HEK293 (cell line): ENCODE results near the gene NSUN3.

Experiments used
- AEBP2 ChIP-seq: fragments of 450-650 bp; formaldehyde crosslinking; IDR thresholded peaks from 2 replicates; pipeline ENCODE4 v1.5.1; 2016; ENCODE audit warnings: missing biosample characterization, missing genetic modification characterization, borderline replicate concordance
- BCL6B ChIP-seq: fragments of 450-650 bp; formaldehyde crosslinking; IDR thresholded peaks from 2 replicates; pipeline ENCODE4 v1.5.1; 2017; ENCODE audit warnings: missing biosample characterization, missing genetic modification characterization
- GLI4 ChIP-seq: fragments of 450-650 bp; formaldehyde crosslinking; IDR thresholded peaks from 2 replicates; pipeline ENCODE4 v1.5.1; 2016; ENCODE audit warnings: missing biosample characterization, missing genetic modification characterization
- MZF1 ChIP-seq: fragments of 450-650 bp; formaldehyde crosslinking; IDR thresholded peaks from 2 replicates; pipeline ENCODE4 v1.5.1; 2017; ENCODE audit warnings: missing biosample characterization, missing genetic modification characterization, borderline replicate concordance
- PRDM4 ChIP-seq: fragments of 450-650 bp; formaldehyde crosslinking; IDR thresholded peaks from 2 replicates; pipeline ENCODE4 v1.5.1; 2017; ENCODE audit warnings: missing biosample characterization, missing genetic modification characterization
- RBAK ChIP-seq: fragments of 450-650 bp; formaldehyde crosslinking; IDR thresholded peaks from 2 replicates; pipeline ENCODE4 v1.5.1; 2016; ENCODE audit warnings: missing biosample characterization, missing genetic modification characterization
- SALL2 ChIP-seq: fragments of 450-650 bp; formaldehyde crosslinking; IDR thresholded peaks from 2 replicates; pipeline ENCODE4 v1.5.0; 2017; ENCODE audit warnings: missing biosample characterization, mild to moderate bottlenecking, missing genetic modification characterization, borderline replicate concordance
- TCF7L2 ChIP-seq: IDR thresholded peaks from 2 replicates; pipeline ENCODE4 v1.6.1; 2011; ENCODE audit warnings: low read depth, mild to moderate bottlenecking, inconsistent platforms, low read length, moderate library complexity, borderline replicate concordance
- TRIM28 ChIP-seq: IDR thresholded peaks from 2 replicates; pipeline ENCODE4 v1.6.1; 2011; ENCODE audit warnings: low read length, control low read depth, borderline replicate concordance
- ZBTB17 ChIP-seq: fragments of 450-650 bp; formaldehyde crosslinking; IDR thresholded peaks from 2 replicates; pipeline ENCODE4 v1.5.1; 2016; ENCODE audit warnings: missing biosample characterization, missing genetic modification characterization
- ZFP37 ChIP-seq: fragments of 450-650 bp; formaldehyde crosslinking; IDR thresholded peaks from 2 replicates; pipeline ENCODE4 v1.5.1; 2016; ENCODE audit warnings: missing biosample characterization, missing genetic modification characterization
- ZNF157 ChIP-seq: fragments of 450-650 bp; formaldehyde crosslinking; IDR thresholded peaks from 2 replicates; pipeline ENCODE4 v1.5.1; 2016; ENCODE audit warnings: missing biosample characterization, missing genetic modification characterization
- ZNF174 ChIP-seq: fragments of 450-650 bp; formaldehyde crosslinking; IDR thresholded peaks from 2 replicates; pipeline ENCODE4 v1.5.0; 2017; ENCODE audit warnings: missing biosample characterization, mild to moderate bottlenecking, missing genetic modification characterization
- ZNF202 ChIP-seq: fragments of 450-650 bp; formaldehyde crosslinking; IDR thresholded peaks from 2 replicates; pipeline ENCODE4 v1.5.1; 2016; ENCODE audit warnings: missing biosample characterization, missing genetic modification characterization, borderline replicate concordance
- ZNF214 ChIP-seq: fragments of 450-650 bp; formaldehyde crosslinking; IDR thresholded peaks from 2 replicates; pipeline ENCODE4 v1.5.1; 2017; ENCODE audit warnings: missing biosample characterization, mild to moderate bottlenecking, missing genetic modification characterization, borderline replicate concordance
- ZNF221 ChIP-seq: fragments of 450-650 bp; formaldehyde crosslinking; IDR thresholded peaks from 2 replicates; pipeline ENCODE4 v1.5.1; 2017; ENCODE audit warnings: missing biosample characterization, missing genetic modification characterization, borderline replicate concordance
- ZNF239 ChIP-seq: fragments of 450-650 bp; formaldehyde crosslinking; IDR thresholded peaks from 2 replicates; pipeline ENCODE4 v1.5.1; 2016; ENCODE audit warnings: missing biosample characterization, missing genetic modification characterization
- ZNF394 ChIP-seq: fragments of 450-650 bp; formaldehyde crosslinking; IDR thresholded peaks from 2 replicates; pipeline ENCODE4 v1.5.1; 2016; ENCODE audit warnings: missing biosample characterization, missing genetic modification characterization, mild to moderate bottlenecking, moderate library complexity, borderline replicate concordance
- ZNF510 ChIP-seq: fragments of 450-650 bp; formaldehyde crosslinking; IDR thresholded peaks from 2 replicates; pipeline ENCODE4 v1.5.1; 2018; ENCODE audit warnings: mild to moderate bottlenecking, missing genetic modification characterization, missing biosample characterization; ENCODE audit not compliant: insufficient replicate concordance
- ZNF513 ChIP-seq: fragments of 450-650 bp; IDR thresholded peaks from 2 replicates; pipeline ENCODE4 v1.5.1; 2018; ENCODE audit warnings: missing biosample characterization, missing genetic modification characterization
- ZNF514 ChIP-seq: fragments of 450-650 bp; formaldehyde crosslinking; IDR thresholded peaks from 2 replicates; pipeline ENCODE4 v1.5.1; 2016; ENCODE audit warnings: missing biosample characterization, missing genetic modification characterization
- ZNF585B ChIP-seq: fragments of 450-650 bp; formaldehyde crosslinking; IDR thresholded peaks from 2 replicates; pipeline ENCODE4 v1.5.1; 2016; ENCODE audit warnings: missing biosample characterization, missing genetic modification characterization
- ZNF626 ChIP-seq: fragments of 450-650 bp; sonication (Bioruptor Pico); formaldehyde crosslinking; IDR thresholded peaks from 2 replicates; pipeline ENCODE4 v1.5.1; 2018; ENCODE audit warnings: missing biosample characterization, missing genetic modification characterization, inconsistent platforms
- ZNF645 ChIP-seq: fragments of 450-650 bp; formaldehyde crosslinking; IDR thresholded peaks from 2 replicates; pipeline ENCODE4; 2016; ENCODE audit warnings: missing biosample characterization, missing genetic modification characterization
- ZNF654 ChIP-seq: fragments of 450-650 bp; formaldehyde crosslinking; IDR thresholded peaks from 2 replicates; pipeline ENCODE4 v1.5.1; 2016; ENCODE audit warnings: low read depth, missing biosample characterization, missing genetic modification characterization
- ZNF692 ChIP-seq: fragments of 450-650 bp; formaldehyde crosslinking; IDR thresholded peaks from 2 replicates; pipeline ENCODE4 v1.5.1; 2016; ENCODE audit warnings: missing biosample characterization, missing genetic modification characterization
- ZNF768 ChIP-seq: fragments of 450-650 bp; formaldehyde crosslinking; IDR thresholded peaks from 2 replicates; pipeline ENCODE4 v1.5.1; 2018; ENCODE audit warnings: missing biosample characterization, mild to moderate bottlenecking, missing genetic modification characterization
- ZNF830 ChIP-seq: fragments of 450-650 bp; IDR thresholded peaks from 2 replicates; pipeline ENCODE4 v1.5.0; 2018; ENCODE audit warnings: missing biosample characterization, missing genetic modification characterization, low read depth, mild to moderate bottlenecking, moderate library complexity

NSUN3 gene

GRCh38 chr3:94082391-94082937 is 19.6 kb downstream of the NSUN3 start (continued):
- TF ChIP-seq MZF1 (tag by site-specific recombination) (no peak), RBAK (tag by site-specific recombination) (no peak), ZNF513 (tag by site-specific recombination) (no peak), ZNF174 (tag by site-specific recombination) (no peak), ZNF692 (tag by site-specific recombination) (no peak), TCF7L2 (peak; percentile 44; the same call in 1 of the 2 replicates), TRIM28 (no peak), GLI4 (tag by site-specific recombination) (no peak), ZNF214 (tag by site-specific recombination) (no peak), PRDM4 (tag by site-specific recombination) (peak; percentile 98), ZFP37 (tag by site-specific recombination) (no peak), ZNF202 (tag by site-specific recombination) (no peak), ZNF157 (no peak), ZNF394 (tag by site-specific recombination) (0 out of 2 replicates have a peak, but pooled peaks have one; percentile 27), ZBTB17 (tag by site-specific recombination) (no peak), ZNF768 (tag by site-specific recombination) (no peak), SALL2 (tag by site-specific recombination) (no peak), AEBP2 (tag by site-specific recombination) (no peak), ZNF239 (tag by site-specific recombination) (no peak), ZNF626 (tag by site-specific recombination) (no peak), ZNF585B (no peak), ZNF830 (no peak), ZNF514 (tag by site-specific recombination) (no peak), ZNF221 (no peak), ZNF645 (tag by site-specific recombination) (no peak), ZNF510 (tag by site-specific recombination) (no peak), ZNF654 (tag by site-specific recombination) (no peak), BCL6B (tag by site-specific recombination) (no peak)
